ENCODE data around the gene CLIC4. TPM values are rescaled to one million over a fixed set of nuclear protein-coding genes. Genes with fewer than 3 reads are reported as not detected.
"Not testable (repeated sequence)": the region's sequence is repeated elsewhere in the genome, so short reads cannot be mapped to it uniquely, and the experiment has no call there.

The CLIC4 gene
- total RNA-seq, 1 donor from 2014 or later: 120 TPM

DNA sequence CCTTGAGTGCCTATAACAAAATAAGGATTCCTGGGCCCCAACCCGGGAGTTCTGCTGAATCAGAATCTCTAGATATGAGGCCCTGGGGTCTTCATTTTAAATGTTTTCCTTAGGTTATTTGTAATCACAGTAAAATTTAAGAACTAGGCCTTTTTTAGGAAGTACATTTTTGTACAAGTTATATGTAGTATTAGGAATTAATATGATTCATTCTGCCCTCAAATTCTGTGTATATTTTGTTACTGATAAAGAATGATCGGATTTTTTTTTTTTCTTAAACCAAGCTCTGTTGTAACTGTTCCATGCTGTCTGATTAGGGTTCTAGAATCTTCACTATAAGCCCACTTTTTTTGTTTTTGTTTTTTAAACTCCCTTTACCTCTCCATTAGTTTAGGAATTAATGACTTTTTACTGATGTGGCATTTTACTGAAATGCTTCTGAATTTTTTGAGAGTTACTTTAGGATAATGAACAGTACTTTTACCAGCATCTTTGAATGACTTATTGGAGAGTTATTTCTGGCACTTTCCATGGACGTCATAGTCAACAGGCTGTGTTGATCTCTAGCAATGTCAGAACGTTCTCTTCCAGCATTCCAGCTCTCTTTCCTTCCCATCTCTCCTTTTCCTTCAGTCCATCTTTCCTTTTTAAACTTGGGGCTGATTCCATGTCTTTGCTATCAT lies 48.3 kb downstream of the CLIC4 start:
- no peaks in the 10 kb centered on the region for H3K27me3 ChIP-seq (ENCODE audit: control insufficient read depth, insufficient read depth, low read length)
- DNase-seq (ENCODE audit: low read depth) (no peak), FAIRE-seq (no peak)
- TF ChIP-seq, protein P1, sequence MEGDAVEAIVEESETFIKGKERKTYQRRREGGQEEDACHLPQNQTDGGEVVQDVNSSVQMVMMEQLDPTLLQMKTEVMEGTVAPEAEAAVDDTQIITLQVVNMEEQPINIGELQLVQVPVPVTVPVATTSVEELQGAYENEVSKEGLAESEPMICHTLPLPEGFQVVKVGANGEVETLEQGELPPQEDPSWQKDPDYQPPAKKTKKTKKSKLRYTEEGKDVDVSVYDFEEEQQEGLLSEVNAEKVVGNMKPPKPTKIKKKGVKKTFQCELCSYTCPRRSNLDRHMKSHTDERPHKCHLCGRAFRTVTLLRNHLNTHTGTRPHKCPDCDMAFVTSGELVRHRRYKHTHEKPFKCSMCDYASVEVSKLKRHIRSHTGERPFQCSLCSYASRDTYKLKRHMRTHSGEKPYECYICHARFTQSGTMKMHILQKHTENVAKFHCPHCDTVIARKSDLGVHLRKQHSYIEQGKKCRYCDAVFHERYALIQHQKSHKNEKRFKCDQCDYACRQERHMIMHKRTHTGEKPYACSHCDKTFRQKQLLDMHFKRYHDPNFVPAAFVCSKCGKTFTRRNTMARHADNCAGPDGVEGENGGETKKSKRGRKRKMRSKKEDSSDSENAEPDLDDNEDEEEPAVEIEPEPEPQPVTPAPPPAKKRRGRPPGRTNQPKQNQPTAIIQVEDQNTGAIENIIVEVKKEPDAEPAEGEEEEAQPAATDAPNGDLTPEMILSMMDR (IDR thresholded peaks at IDR 0.05; ENCODE audit: insufficient read depth, low read length, severe bottlenecking): no peak
- no peak overlapping the region for H3K4me3 ChIP-seq (ENCODE audit: low read depth, low read length)
- H3K36me3 ChIP-seq (ENCODE audit: control insufficient read depth, insufficient read depth, low read length): no peaks in the 10 kb centered on the region

- not testable (repeated sequence) for DNase-seq (ENCODE audit: low read depth); H3K27me3 ChIP-seq (ENCODE audit: control insufficient read depth, insufficient read depth, low read length); H3K4me3 ChIP-seq (ENCODE audit: low read depth, low read length); H3K36me3 ChIP-seq (ENCODE audit: control insufficient read depth, insufficient read depth, low read length); FAIRE-seq
Measured at GRCh38 chr1:24794130-24794502, 48.9 kb downstream of the CLIC4 start.

GRCh38 chr1:24795236-24795635 lies 50.0 kb downstream of the CLIC4 start:
- FAIRE-seq: no peak

DNA sequence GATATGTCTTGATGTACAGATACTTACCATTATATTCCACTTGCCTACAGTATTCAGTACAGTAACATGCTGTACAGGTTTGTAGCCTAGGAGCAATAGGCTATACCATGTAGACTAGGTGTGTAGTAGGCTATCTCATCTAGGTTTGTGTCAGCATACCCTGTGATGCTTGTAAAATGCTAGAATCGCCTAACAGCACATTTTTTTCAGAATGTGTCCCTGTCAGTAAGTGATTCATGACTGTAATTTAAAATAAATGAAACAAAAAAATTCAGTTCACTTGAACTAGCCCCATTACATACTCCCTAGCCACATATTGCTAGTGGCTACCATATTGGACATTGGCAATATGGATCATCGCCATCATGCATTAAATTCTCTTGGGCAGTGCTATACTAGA lies 51.3 kb downstream of the CLIC4 start:
- TF ChIP-seq, protein P1 (IDR thresholded peaks at IDR 0.05; ENCODE audit: insufficient read depth, low read length, severe bottlenecking): no peak
- no peaks in the 10 kb centered on the region for H3K36me3 ChIP-seq (ENCODE audit: control insufficient read depth, insufficient read depth, low read length)
- H3K27me3 ChIP-seq (ENCODE audit: control insufficient read depth, insufficient read depth, low read length): no peaks in the 10 kb centered on the region
- FAIRE-seq (no peak), DNase-seq (ENCODE audit: low read depth) (no peak)
- no peak overlapping the region for H3K4me3 ChIP-seq (ENCODE audit: low read depth, low read length)

More at GRCh38 chr1:24795236-24795635, 50.0 kb downstream of the CLIC4 start:
- Histone ChIP-seq H3K27me3 (ENCODE audit: control insufficient read depth, insufficient read depth, low read length) (no peaks in the 10 kb centered on the region), H3K4me3 (ENCODE audit: low read depth, low read length) (no peak overlapping the region), H3K36me3 (ENCODE audit: control insufficient read depth, insufficient read depth, low read length) (no peaks in the 10 kb centered on the region)
- no peak for DNase-seq (ENCODE audit: low read depth)
- TF ChIP-seq, protein P1 (IDR thresholded peaks at IDR 0.05; ENCODE audit: insufficient read depth, low read length, severe bottlenecking): no peak

GRCh38 chr1:24799242-24799641 lies 54.0 kb downstream of the CLIC4 start:
- not testable (repeated sequence) for H3K36me3 ChIP-seq (ENCODE audit: control insufficient read depth, insufficient read depth, low read length); FAIRE-seq; H3K27me3 ChIP-seq (ENCODE audit: control insufficient read depth, insufficient read depth, low read length); DNase-seq (ENCODE audit: low read depth); H3K4me3 ChIP-seq (ENCODE audit: low read depth, low read length)

DNA sequence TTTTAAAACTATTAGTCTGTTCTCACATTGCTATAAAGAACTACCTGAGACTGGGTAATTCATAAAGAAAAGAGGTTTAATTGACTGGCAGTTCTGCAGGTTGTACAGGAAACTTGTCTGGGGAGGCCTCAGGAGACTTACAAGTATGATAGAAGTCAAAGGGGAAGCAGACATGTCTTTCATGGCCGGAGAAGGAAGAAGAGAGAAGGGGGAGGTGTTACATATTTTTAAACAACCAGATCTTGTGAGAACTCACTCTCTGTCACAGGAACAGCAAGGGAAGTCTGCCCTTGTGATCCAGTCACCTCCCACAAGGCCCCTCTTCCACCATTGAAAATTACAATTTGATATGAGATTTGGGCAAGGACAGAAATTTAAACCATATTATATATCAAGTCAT lies 55.9 kb downstream of the CLIC4 start:
- DNase-seq (ENCODE audit: low read depth): no peak
- H3K27me3 ChIP-seq (ENCODE audit: control insufficient read depth, insufficient read depth, low read length): no peaks in the 10 kb centered on the region
- no peak overlapping the region for H3K4me3 ChIP-seq (ENCODE audit: low read depth, low read length)
- no peaks in the 10 kb centered on the region for H3K36me3 ChIP-seq (ENCODE audit: control insufficient read depth, insufficient read depth, low read length)
- TF ChIP-seq, protein P1 (IDR thresholded peaks at IDR 0.05; ENCODE audit: insufficient read depth, low read length, severe bottlenecking): no peak
- FAIRE-seq: no peak

DNA sequence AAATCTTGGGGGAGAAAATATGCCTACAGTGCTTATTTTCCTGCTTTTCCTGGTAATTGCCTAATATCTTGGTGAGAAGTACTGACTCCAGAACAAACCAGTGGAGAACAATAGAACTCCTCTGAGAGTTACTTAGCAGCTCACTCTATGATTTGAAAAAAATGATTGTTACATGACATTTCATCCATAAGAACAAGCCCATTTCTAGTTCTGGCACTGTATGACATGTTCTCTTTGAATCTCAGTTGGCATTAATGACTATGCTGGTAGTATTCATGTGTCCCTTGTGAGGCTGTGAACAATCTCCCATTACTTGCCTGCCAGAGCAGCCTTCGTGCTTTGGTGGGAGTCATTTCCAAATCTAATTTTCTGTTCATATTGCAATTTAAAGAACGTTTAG lies 58.0 kb downstream of the CLIC4 start:
- Histone ChIP-seq H3K4me3 (ENCODE audit: low read depth, low read length) (no peak overlapping the region), H3K27me3 (ENCODE audit: control insufficient read depth, insufficient read depth, low read length) (no peaks in the 10 kb centered on the region), H3K36me3 (ENCODE audit: control insufficient read depth, insufficient read depth, low read length) (no peaks in the 10 kb centered on the region)
- TF ChIP-seq, protein P1 (IDR thresholded peaks at IDR 0.05; ENCODE audit: insufficient read depth, low read length, severe bottlenecking): no peak
- DNase-seq (ENCODE audit: low read depth) (no peak), FAIRE-seq (no peak)
